WERI-Rb-1 (cell line): ENCODE results near the gene CADM2.

Experiments
- DNase-seq: peaks from one replicate; pipeline ENCODE4 v3.0.0-alpha.2; 2020
- H3K27ac ChIP-seq: fragments of 250-450 bp; sonication (Bioruptor Pico); 2 replicates; pipeline ENCODE4 v1.5.1; 2020; ENCODE audit warnings: mild to moderate bottlenecking, moderate library complexity
- H3K27me3 ChIP-seq: fragments of 250-450 bp; sonication (Bioruptor Pico); 2 replicates; pipeline ENCODE4 v1.5.1; 2021; ENCODE audit warnings: mild to moderate bottlenecking, low read depth, moderate library complexity; ENCODE audit not compliant: insufficient read depth, severe bottlenecking
- H3K36me3 ChIP-seq: fragments of 250-450 bp; sonication (Bioruptor Pico); 2 replicates; pipeline ENCODE4 v1.5.1; 2020; ENCODE audit warnings: mild to moderate bottlenecking, moderate library complexity
- H3K4me3 ChIP-seq: 2 replicates; pipeline ENCODE4 v1.5.1; 2011; ENCODE audit warnings: low read depth, mild to moderate bottlenecking, control low read depth, low read length
- H3K9me3 ChIP-seq: fragments of 250-450 bp; sonication (Bioruptor Pico); 2 replicates; pipeline ENCODE4 v1.5.1; 2021; ENCODE audit warnings: mild to moderate bottlenecking, moderate library complexity; ENCODE audit not compliant: severe bottlenecking
- TF ChIP-seq, protein P1 (sequence below): IDR thresholded peaks from 2 replicates; pipeline ENCODE4 v1.5.1; 2011; ENCODE audit warnings: low read depth, mild to moderate bottlenecking, control low read depth, inconsistent platforms, low read length

Gene CADM2

DNA sequence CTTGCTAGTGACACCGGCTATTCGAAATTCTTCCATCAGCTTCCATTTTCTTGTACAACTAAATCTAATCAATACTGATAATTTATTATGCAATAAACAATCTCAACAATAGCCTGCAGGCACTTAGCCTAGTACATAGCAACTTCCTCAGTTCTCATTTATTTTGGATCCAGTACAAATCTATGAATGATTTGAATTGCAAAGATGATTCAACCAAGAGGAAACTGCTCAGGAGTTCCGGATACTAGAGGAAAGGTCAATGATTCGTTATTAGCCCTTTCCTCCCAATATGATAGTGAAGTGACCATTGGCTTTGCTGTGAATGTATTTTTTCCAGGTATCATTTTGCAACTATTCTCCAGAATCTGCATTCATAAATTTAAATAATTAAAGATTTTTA lies 827.0 kb downstream of the CADM2 start:
- no peak for DNase-seq
- Histone ChIP-seq H3K27ac (no peak overlapping the region), H3K27me3 (no peaks in the 10 kb centered on the region), H3K4me3 (no peak overlapping the region), H3K9me3 (no peaks in the 10 kb centered on the region), H3K36me3 (no peaks in the 10 kb centered on the region)
- TF ChIP-seq, protein P1, sequence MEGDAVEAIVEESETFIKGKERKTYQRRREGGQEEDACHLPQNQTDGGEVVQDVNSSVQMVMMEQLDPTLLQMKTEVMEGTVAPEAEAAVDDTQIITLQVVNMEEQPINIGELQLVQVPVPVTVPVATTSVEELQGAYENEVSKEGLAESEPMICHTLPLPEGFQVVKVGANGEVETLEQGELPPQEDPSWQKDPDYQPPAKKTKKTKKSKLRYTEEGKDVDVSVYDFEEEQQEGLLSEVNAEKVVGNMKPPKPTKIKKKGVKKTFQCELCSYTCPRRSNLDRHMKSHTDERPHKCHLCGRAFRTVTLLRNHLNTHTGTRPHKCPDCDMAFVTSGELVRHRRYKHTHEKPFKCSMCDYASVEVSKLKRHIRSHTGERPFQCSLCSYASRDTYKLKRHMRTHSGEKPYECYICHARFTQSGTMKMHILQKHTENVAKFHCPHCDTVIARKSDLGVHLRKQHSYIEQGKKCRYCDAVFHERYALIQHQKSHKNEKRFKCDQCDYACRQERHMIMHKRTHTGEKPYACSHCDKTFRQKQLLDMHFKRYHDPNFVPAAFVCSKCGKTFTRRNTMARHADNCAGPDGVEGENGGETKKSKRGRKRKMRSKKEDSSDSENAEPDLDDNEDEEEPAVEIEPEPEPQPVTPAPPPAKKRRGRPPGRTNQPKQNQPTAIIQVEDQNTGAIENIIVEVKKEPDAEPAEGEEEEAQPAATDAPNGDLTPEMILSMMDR, result no peak

DNA sequence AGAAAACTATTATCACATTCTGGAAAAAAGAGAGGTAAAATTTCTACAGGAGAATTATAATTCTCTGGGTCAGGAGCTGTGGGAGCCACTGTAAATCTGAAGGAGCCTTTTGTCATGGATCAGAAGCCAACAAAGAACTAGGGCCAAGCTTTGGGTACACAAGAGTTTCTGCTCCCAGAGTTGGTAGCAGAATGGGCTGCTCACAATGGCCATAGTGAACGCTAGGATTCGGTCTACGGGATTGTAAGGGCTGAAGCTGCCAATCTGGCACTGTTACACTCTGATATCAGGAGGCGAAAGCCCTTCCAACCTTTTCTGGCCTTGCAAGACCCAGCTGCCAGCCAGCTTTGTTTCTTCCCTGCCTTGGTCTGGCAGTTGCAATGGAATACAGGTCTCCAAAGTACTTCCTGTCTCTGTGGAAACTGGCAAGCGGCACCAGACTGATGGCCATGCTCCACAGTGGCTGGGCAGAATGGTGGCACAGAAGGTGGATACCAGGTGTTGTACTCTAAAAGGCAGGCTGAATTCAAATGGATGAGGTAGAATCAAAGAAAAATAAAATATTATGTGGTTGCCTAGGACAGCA lies 831.7 kb downstream of the CADM2 start:
- TF ChIP-seq, protein P1, result no peak
- no peaks in the 10 kb centered on the region for H3K9me3 ChIP-seq
- no peaks in the 10 kb centered on the region for H3K27me3 ChIP-seq
- no peak overlapping the region for H3K4me3 ChIP-seq
- H3K36me3 ChIP-seq, result no peaks in the 10 kb centered on the region
- no peak for DNase-seq
- no peak overlapping the region for H3K27ac ChIP-seq

DNA sequence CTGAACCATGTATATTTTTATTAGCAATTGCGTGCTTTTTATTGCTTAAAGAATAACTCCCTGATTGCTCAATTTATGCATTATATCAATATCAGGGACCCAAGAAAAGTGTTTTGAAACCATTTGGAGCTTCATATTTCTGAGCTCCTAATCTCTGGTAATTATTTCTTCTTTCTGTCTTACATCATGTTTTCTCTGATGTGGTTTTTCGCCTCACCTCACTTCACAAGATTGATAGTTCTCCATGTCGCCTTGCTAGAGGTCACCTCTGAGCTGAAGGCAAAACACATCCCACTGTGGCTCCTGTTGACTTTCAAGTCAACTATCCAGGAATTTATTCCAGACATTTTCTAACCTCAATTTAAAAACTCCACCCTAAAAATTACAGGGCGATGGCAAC lies 837.4 kb downstream of the CADM2 start:
- Histone ChIP-seq H3K27me3 (no peaks in the 10 kb centered on the region), H3K27ac (no peak overlapping the region), H3K9me3 (no peaks in the 10 kb centered on the region), H3K4me3 (no peak overlapping the region), H3K36me3 (no peaks in the 10 kb centered on the region)
- TF ChIP-seq, protein P1, result no peak
- no peak for DNase-seq

DNA sequence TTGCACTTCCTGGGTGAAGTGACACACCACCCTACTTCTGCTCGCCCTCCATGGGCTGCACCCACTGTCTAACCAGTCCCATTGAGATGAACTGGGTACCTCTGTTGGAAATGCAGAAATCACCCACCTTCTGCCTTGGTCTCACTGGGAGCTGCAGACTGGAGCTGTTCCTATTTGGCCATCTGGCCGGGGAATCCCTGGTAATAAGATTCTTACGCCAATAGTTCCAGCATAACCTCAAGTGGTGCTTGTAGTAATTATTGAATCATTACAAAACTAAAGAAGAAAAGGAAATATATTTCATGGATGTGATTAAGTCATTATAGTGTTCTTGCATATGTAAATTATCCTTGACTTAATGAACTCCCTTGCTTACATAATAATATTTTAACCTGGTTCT lies 841.9 kb downstream of the CADM2 start:
- Histone ChIP-seq H3K27me3 (no peaks in the 10 kb centered on the region), H3K9me3 (no peaks in the 10 kb centered on the region), H3K27ac (no peak overlapping the region), H3K36me3 (no peaks in the 10 kb centered on the region), H3K4me3 (no peak overlapping the region)
- peak; percentile 6 for DNase-seq
- TF ChIP-seq, protein P1, result no peak

DNA sequence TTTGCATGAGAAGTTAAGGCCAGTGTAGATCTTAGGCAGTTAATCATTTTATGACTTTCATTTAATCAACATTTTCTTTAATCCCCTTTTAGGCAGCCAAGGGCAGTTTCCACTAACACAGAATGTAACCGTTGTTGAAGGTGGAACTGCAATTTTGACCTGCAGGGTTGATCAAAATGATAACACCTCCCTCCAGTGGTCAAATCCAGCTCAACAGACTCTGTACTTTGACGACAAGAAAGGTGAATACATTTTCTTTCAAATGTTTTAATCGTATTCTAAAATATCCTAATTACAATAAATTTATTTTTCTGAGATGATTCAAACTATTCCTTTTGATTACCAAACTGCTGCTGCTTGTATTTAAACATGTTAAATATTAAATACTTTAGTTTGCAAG lies 843.2 kb downstream of the CADM2 start:
- Histone ChIP-seq H3K4me3 (no peak overlapping the region), H3K27me3 (no peaks in the 10 kb centered on the region)
- TF ChIP-seq, protein P1, result peak; percentile 30; the same call in 1 of the 2 replicates

DNA sequence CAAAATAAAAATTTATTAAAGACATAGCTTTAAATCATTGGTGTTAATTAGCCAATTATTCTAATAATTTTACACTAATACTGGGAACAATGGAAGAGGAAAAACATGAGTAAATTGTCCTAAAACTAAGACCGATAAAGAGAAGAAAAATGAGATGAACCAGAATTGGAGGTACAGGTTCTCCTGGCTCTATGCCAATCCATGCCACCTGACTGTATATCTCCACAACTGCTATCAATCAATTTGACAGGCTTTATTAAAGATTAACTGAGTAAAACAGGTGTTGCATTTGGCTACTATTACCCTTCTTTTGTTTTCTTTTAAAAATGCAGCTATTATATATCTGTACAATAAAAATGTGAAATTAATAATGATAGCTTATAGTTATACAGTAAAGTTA lies 850.0 kb downstream of the CADM2 start:
- no peaks in the 10 kb centered on the region for H3K9me3 ChIP-seq
- TF ChIP-seq, protein P1, result no peak
- no peak overlapping the region for H3K27ac ChIP-seq
- H3K4me3 ChIP-seq, result no peak overlapping the region
- DNase-seq, result no peak
- no peaks in the 10 kb centered on the region for H3K36me3 ChIP-seq
- no peaks in the 10 kb centered on the region for H3K27me3 ChIP-seq

More for the DNA sequence above, 843.2 kb downstream of the CADM2 start:
- DNase-seq, result peak; percentile 35
- H3K36me3 ChIP-seq, result no peaks in the 10 kb centered on the region
- H3K9me3 ChIP-seq, result no peaks in the 10 kb centered on the region
- H3K27ac ChIP-seq, result no peak overlapping the region
